Fibroblast of gingiva (primary cell): ENCODE measurements around the gene DPM3.
"Not testable (repeated sequence)": the region's sequence is repeated elsewhere in the genome, so short reads cannot be mapped to it uniquely, and the experiment has no call there.

ENCODE experiments used
- DNase-seq: peaks from one replicate; pipeline ENCODE4 v3.0.0-alpha.2; 2011; ENCODE audit warnings: low read depth

The DPM3 gene

GRCh38 chr1:155175281-155175926 is 35.1 kb upstream of the DPM3 start:
- no peak for DNase-seq

GRCh38 chr1:155174324-155175280 is 34.3 kb upstream of the DPM3 start:
- DNase-seq = no peak

- DNase-seq = peak; percentile 24
These were observed 33.4 kb upstream of the DPM3 start, which contains the start of gene TRIM46 for GRCh38 chr1:155173478-155174323. TSS of gene TRIM46 (plus strand) at chr1:155173849. CDS start at chr1:155173967, 118 bp downstream.

- peak; percentile 95 for DNase-seq
These were observed 32.6 kb upstream of the DPM3 start, which contains the start of gene KRTCAP2 for GRCh38 chr1:155172732-155173477. TSS of gene KRTCAP2 (minus strand) at chr1:155173304. CDS start at chr1:155173224, 80 bp downstream.

GRCh38 chr1:155171836-155172731 is 31.8 kb upstream of the DPM3 start:
- no peak for DNase-seq

- no peak for DNase-seq
These were observed 30.5 kb upstream of the DPM3 start for GRCh38 chr1:155170806-155171205.

GRCh38 chr1:155170101-155170785 is 29.9 kb upstream of the DPM3 start:
- no peak for DNase-seq

- DNase-seq = no peak
These were observed 29.2 kb upstream of the DPM3 start for GRCh38 chr1:155169541-155169940.

- DNase-seq = no peak
These were observed 28.3 kb upstream of the DPM3 start for GRCh38 chr1:155168456-155169210.

GRCh38 chr1:155168105-155168445 is 27.7 kb upstream of the DPM3 start:
- not testable (repeated sequence) for DNase-seq

GRCh38 chr1:155167166-155168104 is 27.1 kb upstream of the DPM3 start:
- peak; percentile 63 for DNase-seq

- no peak for DNase-seq
These were observed 26.3 kb upstream of the DPM3 start for GRCh38 chr1:155166471-155167165.

GRCh38 chr1:155166051-155166470 is 25.7 kb upstream of the DPM3 start:
- DNase-seq = no peak

- DNase-seq = not testable (repeated sequence)
These were observed 24.3 kb upstream of the DPM3 start for GRCh38 chr1:155164625-155165024.

GRCh38 chr1:155163785-155164184 is 23.5 kb upstream of the DPM3 start:
- not testable (repeated sequence) for DNase-seq

- not testable (repeated sequence) for DNase-seq
These were observed 22.3 kb upstream of the DPM3 start for GRCh38 chr1:155162631-155163030.

- no peak for DNase-seq
These were observed 19.8 kb upstream of the DPM3 start for GRCh38 chr1:155160128-155160527.
